GM19240 (cell line): Measurements from ENCODE around the gene RBP3.

Source experiments
- DNase-seq: peaks from one replicate; pipeline ENCODE4 v3.0.0; 2011; ENCODE audit warnings: low spot score; ENCODE audit not compliant: insufficient read length

Gene RBP3

DNA sequence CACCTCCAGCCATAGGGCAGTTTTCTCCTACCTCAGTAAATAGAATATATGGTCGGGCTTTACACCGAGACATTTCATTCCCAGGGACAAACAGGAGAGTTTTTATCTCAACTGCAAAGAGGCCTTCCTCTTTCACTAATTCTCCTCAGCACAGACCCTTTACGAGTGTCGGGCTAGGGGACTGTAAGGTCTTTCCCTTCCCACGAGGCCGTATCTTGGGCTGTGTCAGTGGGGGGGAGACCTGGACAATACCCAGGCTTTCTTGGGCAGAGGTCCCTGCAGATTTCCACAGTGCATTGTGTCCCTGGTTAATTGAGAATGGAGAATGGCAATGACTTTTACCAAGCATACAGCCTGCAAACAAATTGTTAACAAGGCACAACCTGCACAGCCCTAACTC lies 49.1 kb downstream of the RBP3 start:
- no peak for DNase-seq

DNA sequence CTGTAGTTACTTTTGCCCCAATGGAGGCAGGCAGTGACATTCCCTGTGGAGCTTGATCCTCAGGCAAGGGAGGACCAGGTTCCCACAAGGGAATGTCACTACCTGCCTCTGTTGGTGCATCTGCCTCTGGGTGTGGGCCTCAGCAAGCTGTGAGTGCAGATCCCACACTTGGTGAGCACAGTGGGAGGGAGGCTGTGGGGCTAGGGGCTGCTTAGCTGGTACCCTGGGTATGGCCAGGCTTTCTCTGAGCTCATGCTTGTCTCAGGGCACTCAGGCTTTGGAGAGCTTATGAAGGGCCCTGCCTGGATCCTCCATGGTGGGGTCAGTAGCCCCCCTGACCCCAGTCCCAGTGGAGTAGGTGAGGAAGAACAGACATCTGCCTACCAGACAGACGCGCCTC lies 52.1 kb downstream of the RBP3 start:
- no peak for DNase-seq

DNA sequence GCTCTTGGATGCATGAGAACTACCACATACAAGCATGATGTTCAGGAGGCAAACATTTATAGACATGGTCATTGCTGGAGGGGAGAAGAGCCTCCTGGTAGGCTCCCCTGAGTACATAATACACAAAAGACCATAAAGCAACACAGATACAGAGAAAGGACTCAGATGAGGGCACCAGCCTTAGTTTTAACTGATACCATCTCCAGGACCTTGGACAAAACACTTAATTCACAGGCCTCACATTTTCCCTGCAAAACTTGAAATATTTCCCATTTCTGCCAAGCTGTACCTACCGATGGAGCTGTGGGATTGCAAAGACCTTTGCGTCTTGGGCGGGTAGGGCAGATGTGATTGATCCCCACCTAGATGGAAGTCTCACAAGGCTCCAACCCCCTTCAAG lies 52.6 kb downstream of the RBP3 start:
- no peak for DNase-seq

DNA sequence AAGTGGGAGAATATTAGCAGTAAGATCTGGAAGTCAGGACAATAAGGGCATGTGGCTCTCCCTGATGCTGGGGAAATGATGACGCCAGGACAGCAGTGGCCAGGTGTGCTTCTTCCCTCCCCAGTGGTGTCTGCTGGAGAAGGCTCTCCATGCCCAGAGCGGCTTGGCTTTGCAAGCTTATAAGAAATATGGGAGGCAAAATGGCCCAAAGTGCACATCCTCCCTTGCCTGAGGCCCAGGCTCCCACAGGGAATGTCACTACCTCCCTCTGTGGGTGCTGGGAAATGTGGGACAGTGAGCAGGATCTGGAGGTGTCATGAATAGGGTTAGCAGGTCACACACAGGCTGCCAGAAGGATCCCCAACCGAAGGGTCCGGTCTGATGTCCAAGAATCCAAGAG lies 53.0 kb downstream of the RBP3 start:
- no peak for DNase-seq

DNA sequence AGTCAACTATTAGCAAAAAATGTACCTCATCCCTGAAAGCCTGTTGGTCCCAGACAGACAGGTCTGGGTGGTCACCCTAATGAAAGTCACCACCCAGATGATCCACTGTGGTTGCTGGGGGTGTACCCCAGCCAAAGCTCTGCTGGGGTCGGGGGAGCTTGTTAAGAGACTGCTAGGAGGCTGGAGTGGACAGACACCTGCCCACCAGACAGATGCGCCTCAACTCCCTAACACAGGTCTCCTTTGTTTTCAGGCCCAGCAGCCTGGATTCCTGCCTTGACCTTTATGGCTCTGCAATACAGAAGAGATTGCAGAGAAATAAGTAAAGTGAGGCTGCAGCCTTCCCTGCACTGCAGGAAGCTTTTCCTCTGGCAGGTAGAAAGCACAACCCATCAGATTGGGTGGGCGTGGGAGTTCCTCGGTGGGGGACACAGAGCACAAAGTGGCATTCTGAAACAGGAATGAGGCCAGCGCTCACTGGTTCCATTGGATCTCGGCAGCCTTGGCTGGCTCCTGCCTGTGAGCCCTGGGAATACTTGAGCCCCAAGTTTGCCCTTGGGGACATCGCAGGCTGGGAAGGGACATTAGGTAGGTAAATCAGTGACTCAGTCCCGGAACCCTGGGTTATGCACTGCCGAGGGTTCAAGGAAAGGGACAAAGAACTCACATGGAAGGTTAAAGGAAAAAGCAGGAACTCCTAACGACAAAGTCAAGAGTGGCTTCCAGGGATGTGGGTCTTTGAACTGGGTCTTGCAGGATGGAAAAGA lies 53.9 kb downstream of the RBP3 start:
- DNase-seq, result no peak

DNA sequence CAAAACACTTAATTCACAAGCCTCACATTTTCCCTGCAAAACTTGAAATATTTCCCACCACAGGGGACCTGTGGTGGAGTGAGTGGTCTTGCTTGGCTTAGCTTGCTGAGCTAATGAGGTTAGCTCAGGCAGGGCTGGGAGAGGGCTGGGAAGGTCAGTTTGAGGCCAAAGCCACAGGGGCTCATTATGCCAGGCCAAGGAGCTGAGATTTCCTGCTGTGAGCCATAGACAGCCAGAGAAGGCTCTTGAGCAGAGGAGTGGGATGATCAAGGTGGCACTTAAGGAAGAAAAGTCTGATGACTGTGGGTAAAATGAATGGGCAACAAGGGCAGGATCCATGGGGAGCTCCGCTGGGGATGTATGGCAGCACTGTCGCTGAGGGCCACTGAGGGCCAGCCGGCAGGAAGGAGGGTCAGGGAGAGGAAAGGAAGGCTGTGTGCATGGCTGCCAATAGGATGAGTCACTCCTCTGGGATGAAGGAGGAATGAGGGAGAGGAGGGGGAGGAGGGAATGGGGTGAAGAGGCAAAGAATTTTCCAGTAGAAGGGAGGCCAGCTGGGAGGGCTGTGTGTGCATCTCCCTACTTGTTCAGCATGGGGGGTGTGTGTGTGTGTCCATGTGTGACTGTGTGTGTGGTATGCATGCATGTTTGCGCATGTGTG lies 54.6 kb downstream of the RBP3 start:
- no peak for DNase-seq

DNA sequence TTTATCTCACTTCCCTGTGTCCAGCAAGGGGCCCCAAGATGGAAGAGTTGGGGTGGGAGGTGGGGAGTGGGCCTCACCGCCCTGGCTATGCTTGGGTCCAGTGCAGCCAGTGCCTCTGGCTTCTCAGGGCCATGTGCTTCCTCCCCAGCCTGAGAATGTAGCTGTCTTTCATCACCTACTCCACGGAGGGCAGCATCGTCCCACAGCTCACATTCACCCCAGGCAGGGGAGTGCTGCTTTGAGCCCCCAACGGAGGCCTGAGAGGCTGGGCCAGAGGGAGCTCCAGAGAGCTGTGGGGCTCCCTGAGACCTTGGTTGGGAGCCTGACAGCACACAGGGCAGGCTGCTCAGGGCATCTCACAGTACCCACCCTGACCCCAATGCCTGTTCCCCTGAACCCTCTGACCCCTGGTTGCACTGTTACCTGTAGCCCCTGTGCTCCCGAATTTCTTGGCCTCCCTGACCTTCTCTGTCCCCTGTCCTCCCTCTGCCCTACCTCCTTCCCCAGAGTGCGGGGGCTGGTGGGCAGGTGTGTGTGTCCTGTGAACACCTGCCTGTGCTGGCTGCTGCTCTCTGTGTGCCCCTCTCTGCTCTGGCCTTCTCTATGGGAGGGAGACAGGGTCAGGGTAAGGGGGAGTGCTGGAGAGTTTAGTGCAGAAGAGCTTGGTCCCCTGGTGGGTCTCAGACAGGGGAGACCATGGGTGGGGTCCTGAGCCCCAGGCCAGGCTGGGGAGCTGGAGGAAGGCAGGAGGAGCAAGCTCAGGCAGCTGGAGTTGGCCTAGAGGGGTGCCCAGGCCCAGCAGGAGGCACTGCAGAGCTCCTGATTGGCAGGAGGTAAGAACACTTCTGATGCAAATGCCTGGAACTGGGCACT lies 55.5 kb downstream of the RBP3 start:
- no peak for DNase-seq

DNA sequence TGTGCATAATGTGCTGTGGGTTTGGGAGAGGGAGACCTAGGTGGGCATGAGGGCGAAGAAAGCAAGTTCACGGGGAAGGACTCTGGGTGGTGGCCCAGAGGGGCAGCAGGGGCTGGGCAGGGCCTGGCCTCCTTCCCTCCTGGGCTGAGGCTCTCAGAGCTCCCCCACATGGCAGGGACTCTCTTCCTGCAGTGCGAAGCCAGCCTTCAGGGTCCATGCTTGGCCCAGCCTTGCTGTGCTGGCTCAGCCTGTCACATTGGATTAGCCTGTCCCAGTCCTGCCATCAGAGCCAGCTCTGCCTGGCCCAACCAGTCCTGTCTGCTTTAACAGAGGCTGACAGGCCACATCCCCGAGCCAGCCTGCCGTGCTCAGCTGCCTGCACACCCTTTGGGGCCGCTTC lies 56.3 kb downstream of the RBP3 start:
- no peak for DNase-seq

DNA sequence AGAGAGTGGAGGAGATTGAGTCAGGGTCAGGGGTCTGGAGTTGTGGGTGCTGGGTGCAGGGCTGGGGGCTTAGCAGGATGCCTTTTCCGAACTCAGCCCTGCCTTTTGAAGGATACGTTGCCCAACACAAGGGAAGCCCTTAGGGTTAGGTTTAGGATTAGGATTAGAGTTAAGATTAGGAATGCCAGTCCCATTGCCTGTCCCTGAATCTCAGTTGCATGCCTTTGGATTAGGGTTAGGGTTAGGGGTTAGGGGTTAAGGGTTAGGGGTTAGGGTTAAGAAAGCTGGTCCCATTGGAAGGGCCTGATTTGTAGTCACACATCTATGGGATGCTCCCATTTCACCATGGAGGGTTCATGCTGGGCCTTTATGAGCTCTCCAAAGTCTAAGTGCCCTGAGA lies 56.8 kb downstream of the RBP3 start:
- DNase-seq, result no peak

DNA sequence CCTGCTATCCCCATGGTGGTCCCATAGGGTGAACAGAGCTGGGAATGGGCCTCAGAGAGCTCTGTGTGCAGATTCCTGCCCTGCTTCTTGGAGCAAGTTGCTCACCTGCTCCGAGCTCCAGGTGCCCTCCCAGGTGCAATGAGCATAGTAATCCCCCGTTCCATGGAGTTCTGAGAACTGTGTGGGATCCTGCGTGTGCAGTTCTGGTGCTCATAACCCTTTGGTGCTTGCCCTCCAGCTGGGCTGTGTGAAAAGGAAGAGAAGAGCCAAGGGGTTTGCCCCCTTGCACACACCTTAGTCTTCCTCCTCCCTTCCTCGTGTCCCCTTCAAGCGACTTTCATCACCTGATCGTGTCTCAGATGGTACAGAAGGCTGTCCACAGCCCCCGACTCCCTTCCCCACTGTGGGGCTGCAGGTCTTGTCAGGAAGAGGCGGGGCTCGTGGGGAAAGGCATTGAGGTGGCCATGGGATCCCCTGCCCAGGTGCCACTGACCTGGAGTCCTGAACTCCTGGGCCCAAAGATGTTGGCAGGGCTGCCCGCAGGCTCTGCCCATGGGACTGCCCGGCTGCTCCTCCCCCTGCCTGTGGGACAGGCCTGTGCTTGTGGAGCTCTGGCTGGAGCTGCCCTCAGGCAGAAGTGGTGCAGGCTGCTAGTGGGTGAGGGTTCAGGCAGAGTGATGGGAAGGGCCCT lies 57.8 kb downstream of the RBP3 start:
- DNase-seq, result no peak

DNA sequence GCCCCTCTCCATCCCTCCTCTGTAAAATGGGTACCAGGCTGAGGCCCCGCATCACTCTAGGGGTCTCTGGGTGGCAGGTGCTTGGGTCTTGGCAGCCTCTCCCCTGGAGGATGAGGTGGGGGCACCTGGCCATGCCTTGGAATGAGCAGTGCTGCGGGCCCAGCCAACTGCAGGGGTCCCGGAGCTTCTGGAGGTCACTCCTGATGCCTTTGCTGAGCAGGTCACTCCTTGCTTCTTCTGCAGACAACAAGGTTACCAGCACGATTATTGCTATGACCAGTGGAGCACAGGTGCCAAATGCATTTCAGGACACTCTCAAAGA lies 58.3 kb downstream of the RBP3 start:
- DNase-seq, result no peak

DNA sequence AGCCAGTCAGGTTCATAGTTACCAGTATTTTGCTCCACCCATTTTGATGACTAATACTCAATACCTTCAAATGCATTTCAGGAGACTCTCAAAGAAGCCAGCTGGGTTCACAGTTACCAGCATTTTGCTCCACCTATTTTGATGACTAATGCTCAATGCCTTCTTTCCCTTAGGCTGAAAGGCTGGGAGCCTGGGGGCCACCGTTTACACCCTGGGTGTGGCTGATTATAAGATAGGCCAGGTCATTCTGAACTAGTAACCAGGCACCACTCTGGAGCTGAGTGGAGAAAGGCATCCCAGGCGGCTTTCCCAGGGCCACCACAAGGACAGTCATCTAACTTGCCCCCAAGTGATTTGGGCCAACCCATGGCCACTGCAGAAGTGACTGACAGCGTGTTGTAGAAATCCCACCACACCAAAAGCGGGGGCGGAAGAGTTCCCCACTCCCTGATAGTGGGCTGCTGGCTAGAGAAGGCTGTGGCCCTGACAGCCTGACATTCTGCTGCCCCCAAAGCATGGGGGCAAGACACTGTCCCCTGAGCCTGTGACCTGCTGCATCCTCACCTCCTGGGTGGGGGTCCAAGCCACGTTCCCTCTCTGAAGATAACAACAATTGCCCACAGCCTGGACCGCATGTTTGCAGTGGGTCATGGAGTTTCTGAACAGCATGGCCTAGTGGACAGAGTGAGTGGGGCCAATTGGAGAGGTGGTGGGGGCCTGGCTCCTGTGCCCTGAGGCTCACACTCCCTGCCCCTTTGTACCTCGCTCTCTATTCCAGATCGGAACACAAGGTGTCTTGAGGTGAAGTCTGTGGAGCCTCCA lies 58.9 kb downstream of the RBP3 start:
- no peak for DNase-seq
